Smooth muscle cell (in vitro differentiated cells): ENCODE measurements around the gene CYB561A3. TPM values are rescaled to one million over a fixed set of nuclear protein-coding genes. Genes with fewer than 3 reads are reported as not detected.

Experiments
- DNase-seq: peaks from one replicate; lab custom pipeline; 2025; ENCODE audit not compliant: unreplicated experiment; lab: John Stamatoyannopoulos, UW
- H2AFZ ChIP-seq: fragments of 200-600 bp; sonication (generic); 2 replicates; pipeline ENCODE4 v1.6.0; 2016; ENCODE audit warnings: antibody characterized with exemption, low read depth, mild to moderate bottlenecking
- H3F3A ChIP-seq: fragments of 200-600 bp; sonication (generic); 2 replicates; pipeline ENCODE4 v1.6.0; 2017; ENCODE audit warnings: antibody characterized with exemption, low read depth
- H3K27ac ChIP-seq: fragments of 200-600 bp; sonication (generic); 2 replicates; pipeline ENCODE4 v1.5.1; 2016; ENCODE audit warnings: low read depth, mild to moderate bottlenecking
- H3K27me3 ChIP-seq: fragments of 200-600 bp; sonication (generic); 2 replicates; pipeline ENCODE4 v1.6.1; 2016; ENCODE audit warnings: low read depth, mild to moderate bottlenecking
- H3K36me3 ChIP-seq: fragments of 200-600 bp; sonication (generic); 2 replicates; pipeline ENCODE4 v1.5.1; 2016; ENCODE audit warnings: low read depth
- H3K4me1 ChIP-seq: fragments of 200-600 bp; sonication (generic); 2 replicates; pipeline ENCODE4 v1.5.1; 2016; ENCODE audit warnings: low read depth
- H3K4me2 ChIP-seq: fragments of 200-600 bp; sonication (generic); 2 replicates; pipeline ENCODE4 v1.6.0; 2016; ENCODE audit warnings: mild to moderate bottlenecking
- H3K4me3 ChIP-seq: fragments of 200-600 bp; sonication (generic); 2 replicates; pipeline ENCODE4 v1.5.1; 2016; ENCODE audit warnings: mild to moderate bottlenecking
- H3K79me2 ChIP-seq: fragments of 200-600 bp; sonication (generic); 2 replicates; pipeline ENCODE4 v1.6.0; 2016; ENCODE audit warnings: low read depth, mild to moderate bottlenecking
- H3K9ac ChIP-seq: fragments of 200-600 bp; sonication (generic); 2 replicates; pipeline ENCODE4 v1.6.0; 2016; ENCODE audit warnings: low read depth
- H3K9me3 ChIP-seq: fragments of 200-600 bp; sonication (generic); replicated peaks from 2 replicates; pipeline ENCODE4 v1.5.1; 2016; ENCODE audit warnings: low read depth
- H4K20me1 ChIP-seq: fragments of 200-600 bp; sonication (generic); 2 replicates; pipeline ENCODE4 v1.6.0; 2016; ENCODE audit warnings: low read depth
- CTCF ChIP-seq: fragments of 200-600 bp; sonication (generic); IDR thresholded peaks from 2 replicates; pipeline ENCODE4 v1.5.1; 2017; ENCODE audit warnings: borderline replicate concordance, mild to moderate bottlenecking, antibody characterized with exemption; ENCODE audit not compliant: insufficient read depth, poor library complexity, severe bottlenecking
- WGBS: methylation state at CpG from one replicate; pipeline ENCODE4 v1.1.7; 2016; ENCODE audit warnings: low lambda C conversion rate; 5-methylcytosine and 5-hydroxymethylcytosine counted together
- polyA plus RNA-seq: library from polyadenylated mRNA; unstranded; fragments of >200 nt; fragmentation: Nextera tagmentation; extraction: Ambion mirVana; gene quantifications from 2 replicates; pipeline ENCODE4 v1.2.1, GENCODE V29; 2016
- total RNA-seq: library from RNA; depleted of rRNA; stranded (reverse); fragments of >200 nt; gene quantifications from 2 replicates; pipeline ENCODE4 v1.2.3, GENCODE V29; 2014

The CYB561A3 gene
- total and polyA plus RNA-seq, 2 experiments from 2014 or later: 19.1 to 23.7 TPM

GRCh38 chr11:61361237-61361740 lies 393 bp downstream of the CYB561A3 start:
- Histone ChIP-seq H4K20me1 (no peaks in the 10 kb centered on the region), H2AFZ (no peak overlapping the region), H3K4me2 (peak overlapping the region; percentile 90), H3K27me3 (no peaks in the 10 kb centered on the region), H3K36me3 (no peaks in the 10 kb centered on the region), H3K4me3 (peak overlapping the region; percentile 75), H3K9ac (peak overlapping the region; percentile 95), H3K27ac (peak overlapping the region; percentile 96), H3F3A (no peaks in the 10 kb centered on the region), H3K79me2 (peaks cover 27% of the 10 kb centered on the region), H3K9me3 (no peaks in the 10 kb centered on the region), H3K4me1 (peaks cover 18% of the 10 kb centered on the region)
- TF ChIP-seq CTCF: no peak
- no peak for DNase-seq
- WGBS: 6% methylated on average over 21 of the region's 22 CpGs

GRCh38 chr11:61359516-61359915 lies 2.2 kb downstream of the CYB561A3 start:
- DNase-seq: no peak
- H3K27ac ChIP-seq: no peak overlapping the region
- H3K4me1 ChIP-seq: peaks cover 18% of the 10 kb centered on the region
- no peak for TF ChIP-seq CTCF
- H2AFZ ChIP-seq: no peak overlapping the region
- H3K4me3 ChIP-seq: no peak overlapping the region
- no peaks in the 10 kb centered on the region for H3F3A ChIP-seq
- no peaks in the 10 kb centered on the region for H3K27me3 ChIP-seq
- no peaks in the 10 kb centered on the region for H3K36me3 ChIP-seq
- WGBS: 92% methylated on average over 6 of the region's 6 CpGs
- H3K79me2 ChIP-seq: peaks cover 27% of the 10 kb centered on the region
- no peak overlapping the region for H3K9ac ChIP-seq
- H3K9me3 ChIP-seq: no peaks in the 10 kb centered on the region
- no peak overlapping the region for H3K4me2 ChIP-seq
- no peaks in the 10 kb centered on the region for H4K20me1 ChIP-seq

- Histone ChIP-seq H3K4me3 (no peak overlapping the region), H3K27me3 (no peaks in the 10 kb centered on the region), H2AFZ (no peak overlapping the region), H3K36me3 (no peaks in the 10 kb centered on the region), H3K4me2 (no peak overlapping the region), H3K9me3 (no peaks in the 10 kb centered on the region), H3K27ac (no peak overlapping the region), H4K20me1 (no peaks in the 10 kb centered on the region), H3K9ac (no peak overlapping the region), H3F3A (no peaks in the 10 kb centered on the region), H3K79me2 (peaks cover 17% of the 10 kb centered on the region), H3K4me1 (peaks cover 18% of the 10 kb centered on the region)
- TF ChIP-seq CTCF: no peak
- no peak for DNase-seq
- 96% methylated on average over 11 of the region's 11 CpGs for WGBS
Observed at GRCh38 chr11:61358566-61358965, 3.1 kb downstream of the CYB561A3 start.

- no peaks in the 10 kb centered on the region for H3K9me3 ChIP-seq
- H3F3A ChIP-seq: no peaks in the 10 kb centered on the region
- no peak overlapping the region for H3K4me2 ChIP-seq
- H3K36me3 ChIP-seq: no peaks in the 10 kb centered on the region
- H4K20me1 ChIP-seq: no peaks in the 10 kb centered on the region
- peaks cover 10% of the 10 kb centered on the region for H3K79me2 ChIP-seq
- no peaks in the 10 kb centered on the region for H3K27me3 ChIP-seq
- no peak overlapping the region for H3K9ac ChIP-seq
- no peak overlapping the region for H3K27ac ChIP-seq
- peaks cover 13% of the 10 kb centered on the region for H3K4me1 ChIP-seq
- TF ChIP-seq CTCF: no peak
- WGBS: 93% methylated on average over 6 of the region's 6 CpGs
- no peak overlapping the region for H2AFZ ChIP-seq
- no peak for DNase-seq
- H3K4me3 ChIP-seq: no peak overlapping the region
Observed at GRCh38 chr11:61357894-61358239, 3.8 kb downstream of the CYB561A3 start.
